ENCODE measurements around the gene TMEM131. TPM values are rescaled to one million over a fixed set of nuclear protein-coding genes. Genes with fewer than 3 reads are reported as not detected.

Gene TMEM131
- total RNA-seq, 2 experiments from 2014 or later: 17.4 to 32.3 TPM

DNA sequence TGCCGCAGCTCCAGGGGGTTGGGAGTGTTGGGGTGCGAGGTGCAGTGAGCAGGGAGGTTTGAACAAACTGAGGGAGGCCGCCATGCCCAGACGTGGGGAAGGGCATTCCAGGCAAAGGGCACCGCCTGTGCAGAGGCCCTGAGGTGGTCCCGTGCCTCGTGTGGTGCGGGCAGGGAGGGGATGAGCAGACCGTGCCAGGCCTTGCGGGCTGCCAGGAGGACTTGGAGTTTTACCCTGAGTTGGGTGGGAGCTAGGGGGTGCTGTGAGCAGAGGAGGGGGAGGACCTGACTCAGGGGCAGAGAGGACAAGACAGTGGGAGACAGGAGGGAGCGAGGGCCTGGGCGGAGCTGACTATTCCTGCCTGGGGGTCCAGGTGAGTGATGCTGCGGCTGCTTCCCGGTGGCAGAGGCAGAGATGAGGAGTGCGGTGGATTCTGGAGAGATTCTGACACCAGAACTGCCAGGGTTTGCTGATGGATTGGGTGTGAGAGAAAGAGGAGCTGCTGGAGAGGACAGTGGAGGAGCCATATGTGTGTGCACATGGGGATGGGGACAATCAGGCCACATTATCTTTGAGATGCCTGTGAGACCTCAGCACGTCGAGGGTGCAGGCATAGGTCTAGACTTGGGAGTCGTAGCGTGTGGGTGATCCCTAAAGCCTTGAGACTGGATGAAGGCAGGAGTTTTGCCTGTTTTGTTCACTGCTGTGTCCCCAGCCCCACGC is 259.0 kb downstream of the TMEM131 start:
- H3K9me2 ChIP-seq (ENCODE audit: insufficient read depth, low read length): no peaks in the 10 kb centered on the region
- no peak overlapping the region for H3K27ac ChIP-seq (ENCODE audit: low read depth, low read length, poor library complexity, severe bottlenecking)
- no peaks in the 10 kb centered on the region for H3K36me3 ChIP-seq (ENCODE audit: insufficient read depth, low read length)
- CTCF ChIA-PET (ENCODE audit: unreplicated experiment): interaction anchor here (0.6 kb wide), 1 partner anchor 24 kb away, joined by 3 read pairs; no protein-coding TSS in a partner anchor
- H3K4me3 ChIP-seq (ENCODE audit: low read depth, low read length, poor library complexity, severe bottlenecking): no peak overlapping the region
- no peaks in the 10 kb centered on the region for H3K9me3 ChIP-seq (ENCODE audit: low read length)
- TF ChIP-seq, protein P1, sequence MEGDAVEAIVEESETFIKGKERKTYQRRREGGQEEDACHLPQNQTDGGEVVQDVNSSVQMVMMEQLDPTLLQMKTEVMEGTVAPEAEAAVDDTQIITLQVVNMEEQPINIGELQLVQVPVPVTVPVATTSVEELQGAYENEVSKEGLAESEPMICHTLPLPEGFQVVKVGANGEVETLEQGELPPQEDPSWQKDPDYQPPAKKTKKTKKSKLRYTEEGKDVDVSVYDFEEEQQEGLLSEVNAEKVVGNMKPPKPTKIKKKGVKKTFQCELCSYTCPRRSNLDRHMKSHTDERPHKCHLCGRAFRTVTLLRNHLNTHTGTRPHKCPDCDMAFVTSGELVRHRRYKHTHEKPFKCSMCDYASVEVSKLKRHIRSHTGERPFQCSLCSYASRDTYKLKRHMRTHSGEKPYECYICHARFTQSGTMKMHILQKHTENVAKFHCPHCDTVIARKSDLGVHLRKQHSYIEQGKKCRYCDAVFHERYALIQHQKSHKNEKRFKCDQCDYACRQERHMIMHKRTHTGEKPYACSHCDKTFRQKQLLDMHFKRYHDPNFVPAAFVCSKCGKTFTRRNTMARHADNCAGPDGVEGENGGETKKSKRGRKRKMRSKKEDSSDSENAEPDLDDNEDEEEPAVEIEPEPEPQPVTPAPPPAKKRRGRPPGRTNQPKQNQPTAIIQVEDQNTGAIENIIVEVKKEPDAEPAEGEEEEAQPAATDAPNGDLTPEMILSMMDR (conservative IDR thresholded peaks at IDR 0.05; ENCODE audit: low read length): no peak
- TF ChIP-seq EZH2phosphoT487 (IDR thresholded peaks at IDR 0.05; ENCODE audit: borderline replicate concordance, low read depth, low read length): no peak
- H4K20me1 ChIP-seq (ENCODE audit: insufficient read depth, low read length): no peaks in the 10 kb centered on the region
- no peak for DNase-seq (ENCODE audit: low spot score)
- no peak overlapping the region for H3K4me2 ChIP-seq (ENCODE audit: low read length)
- no TSS peak for BruUV-seq (replicated peaks)
- H2AFZ ChIP-seq (ENCODE audit: low read length): no peak overlapping the region
- POLR2A ChIA-PET: no interaction called here
- intact Hi-C loops (cut with micrococcal nuclease; ENCODE audit: unreplicated experiment): no loop called here
- H3K4me1 ChIP-seq (ENCODE audit: insufficient read depth, low read length, poor library complexity, severe bottlenecking): no peaks in the 10 kb centered on the region
- no peaks in the 10 kb centered on the region for H3K79me2 ChIP-seq (ENCODE audit: insufficient read depth, low read depth, low read length)

DNA sequence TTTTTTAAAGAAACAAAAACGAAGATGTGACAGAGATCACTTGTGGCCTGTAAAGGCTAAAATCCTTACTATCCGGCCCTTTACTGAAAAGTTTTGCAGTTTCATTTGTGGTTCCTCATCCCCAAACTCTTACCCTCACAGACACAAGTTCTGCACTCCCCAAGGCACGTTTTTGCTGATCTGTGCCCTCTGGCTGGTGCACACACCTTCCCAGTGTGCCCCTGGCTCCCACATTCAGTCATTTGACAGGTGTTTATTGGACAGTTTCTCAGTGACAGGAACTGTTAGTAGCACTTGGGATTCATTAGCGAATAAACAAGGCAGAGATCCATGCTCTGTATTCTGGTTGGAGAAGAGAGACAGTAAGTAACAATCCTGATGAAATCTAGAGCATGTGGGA is 259.6 kb downstream of the TMEM131 start:
- no peaks in the 10 kb centered on the region for H4K20me1 ChIP-seq (ENCODE audit: insufficient read depth, low read length)
- TF ChIP-seq EZH2phosphoT487 (IDR thresholded peaks at IDR 0.05; ENCODE audit: borderline replicate concordance, low read depth, low read length): no peak
- TF ChIP-seq, protein P1 (conservative IDR thresholded peaks at IDR 0.05; ENCODE audit: low read length): no peak
- ChIA-PET POLR2A (no interaction called here), CTCF (ENCODE audit: unreplicated experiment) (no interaction called here)
- BruUV-seq (replicated peaks): no TSS peak
- H3K9me3 ChIP-seq (ENCODE audit: low read length): no peaks in the 10 kb centered on the region
- H3K4me3 ChIP-seq (ENCODE audit: low read depth, low read length, poor library complexity, severe bottlenecking): no peak overlapping the region
- H3K4me2 ChIP-seq (ENCODE audit: low read length): no peak overlapping the region
- H3K27ac ChIP-seq (ENCODE audit: low read depth, low read length, poor library complexity, severe bottlenecking): no peak overlapping the region
- H3K4me1 ChIP-seq (ENCODE audit: insufficient read depth, low read length, poor library complexity, severe bottlenecking): no peaks in the 10 kb centered on the region
- H2AFZ ChIP-seq (ENCODE audit: low read length): no peak overlapping the region
- H3K9me2 ChIP-seq (ENCODE audit: insufficient read depth, low read length): no peaks in the 10 kb centered on the region
- intact Hi-C loops (cut with micrococcal nuclease; ENCODE audit: unreplicated experiment): no loop called here
- no peak for DNase-seq (ENCODE audit: low spot score)
- no peaks in the 10 kb centered on the region for H3K36me3 ChIP-seq (ENCODE audit: insufficient read depth, low read length)
- H3K79me2 ChIP-seq (ENCODE audit: insufficient read depth, low read depth, low read length): no peaks in the 10 kb centered on the region

DNA sequence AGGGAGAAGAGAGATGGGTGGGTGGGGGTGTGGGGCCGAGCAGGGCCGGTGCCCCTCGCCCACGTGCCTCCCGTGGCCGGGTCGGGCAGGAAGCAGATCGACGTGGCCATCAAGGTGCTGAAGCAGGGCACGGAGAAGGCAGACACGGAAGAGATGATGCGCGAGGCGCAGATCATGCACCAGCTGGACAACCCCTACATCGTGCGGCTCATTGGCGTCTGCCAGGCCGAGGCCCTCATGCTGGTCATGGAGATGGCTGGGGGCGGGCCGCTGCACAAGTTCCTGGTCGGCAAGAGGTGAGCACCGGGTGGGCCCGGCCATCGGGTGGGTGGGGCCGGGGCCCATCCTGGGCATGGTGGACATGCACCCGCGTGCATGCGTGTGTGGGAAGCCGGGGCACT is 260.6 kb downstream of the TMEM131 start:
- H3K4me1 ChIP-seq (ENCODE audit: insufficient read depth, low read length, poor library complexity, severe bottlenecking): no peaks in the 10 kb centered on the region
- H3K9me3 ChIP-seq (ENCODE audit: low read length): no peaks in the 10 kb centered on the region
- no peak for DNase-seq (ENCODE audit: low spot score)
- TF ChIP-seq EZH2phosphoT487 (IDR thresholded peaks at IDR 0.05; ENCODE audit: borderline replicate concordance, low read depth, low read length): no peak
- TF ChIP-seq, protein P1 (conservative IDR thresholded peaks at IDR 0.05; ENCODE audit: low read length): no peak
- no peak overlapping the region for H2AFZ ChIP-seq (ENCODE audit: low read length)
- H3K36me3 ChIP-seq (ENCODE audit: insufficient read depth, low read length): peaks cover 4% of the 10 kb centered on the region
- H3K27ac ChIP-seq (ENCODE audit: low read depth, low read length, poor library complexity, severe bottlenecking): no peak overlapping the region
- POLR2A ChIA-PET: no interaction called here
- BruUV-seq (replicated peaks): no TSS peak
- no peaks in the 10 kb centered on the region for H3K79me2 ChIP-seq (ENCODE audit: insufficient read depth, low read depth, low read length)
- no peaks in the 10 kb centered on the region for H3K9me2 ChIP-seq (ENCODE audit: insufficient read depth, low read length)
- H4K20me1 ChIP-seq (ENCODE audit: insufficient read depth, low read length): no peaks in the 10 kb centered on the region
- CTCF ChIA-PET (ENCODE audit: unreplicated experiment): no interaction called here
- H3K4me2 ChIP-seq (ENCODE audit: low read length): no peak overlapping the region
- H3K4me3 ChIP-seq (ENCODE audit: low read depth, low read length, poor library complexity, severe bottlenecking): no peak overlapping the region
- intact Hi-C loops (cut with micrococcal nuclease; ENCODE audit: unreplicated experiment): no loop called here
